HFFc6 (cell line): ENCODE data around the gene SMIM35. TPM values are rescaled to one million over a fixed set of nuclear protein-coding genes. Genes with fewer than 3 reads are reported as not detected.

Source experiments
- DNase-seq: peaks from one replicate; pipeline ENCODE4 v3.0.0-alpha.2; 2018
- H3K27ac Mint-ChIP-seq: 2 replicates; pipeline ENCODE4 v1.8.0; 2020; ENCODE audit warnings: mild to moderate bottlenecking, mixed read lengths
- H3K27me3 Mint-ChIP-seq: 2 replicates; pipeline ENCODE4 v1.8.0; 2021; ENCODE audit warnings: mild to moderate bottlenecking, moderate library complexity, mixed read lengths; ENCODE audit not compliant: insufficient read depth
- H3K36me3 Mint-ChIP-seq: 2 replicates; pipeline ENCODE4 v1.8.0; 2021; ENCODE audit warnings: low read depth, mixed read lengths
- H3K4me1 Mint-ChIP-seq: 2 replicates; pipeline ENCODE4 v1.8.0; 2020; ENCODE audit warnings: low read depth, mixed read lengths
- H3K4me3 Mint-ChIP-seq: 2 replicates; pipeline ENCODE4 v1.8.0; 2020; ENCODE audit warnings: mild to moderate bottlenecking, moderate library complexity, mixed read lengths
- H3K9me3 Mint-ChIP-seq: 2 replicates; pipeline ENCODE4 v1.8.0; 2020; ENCODE audit warnings: mild to moderate bottlenecking, mixed read lengths
- CTCF ChIP-seq: fragments of 200-600 bp; sonication (generic); IDR thresholded peaks from 2 replicates; pipeline ENCODE4 v1.5.0; 2021; ENCODE audit warnings: antibody characterized with exemption, mild to moderate bottlenecking
- total RNA-seq, 6 experiments: library from RNA; stranded (reverse); fragmentation: NEBNext Ultra II Directional; extraction: Animal tissue kit (Norgen Biotek cat#: 25700); gene quantifications; 2 replicates in 1 of 6; 3 replicates in 5 of 6; pipeline ENCODE4 v1.2.3, GENCODE V29; 2021

The SMIM35 gene
- total RNA-seq, 6 experiments from 2014 or later = not detected

- Mint-ChIP-seq H3K27ac (no peak overlapping the region), H3K9me3 (no peaks in the 10 kb centered on the region), H3K27me3 (peaks cover 34% of the 10 kb centered on the region), H3K4me1 (no peaks in the 10 kb centered on the region), H3K4me3 (no peak overlapping the region), H3K36me3 (no peaks in the 10 kb centered on the region)
- no peak for TF ChIP-seq CTCF
- no peak for DNase-seq
These were observed 84.0 kb downstream of the SMIM35 start for GRCh38 chr11:118002541-118003423.

GRCh38 chr11:118002010-118002540 is 84.7 kb downstream of the SMIM35 start:
- peaks cover 30% of the 10 kb centered on the region for H3K27me3 Mint-ChIP-seq
- H3K36me3 Mint-ChIP-seq = no peaks in the 10 kb centered on the region
- no peak overlapping the region for H3K27ac Mint-ChIP-seq
- no peaks in the 10 kb centered on the region for H3K9me3 Mint-ChIP-seq
- no peak for TF ChIP-seq CTCF
- H3K4me3 Mint-ChIP-seq = no peak overlapping the region
- no peaks in the 10 kb centered on the region for H3K4me1 Mint-ChIP-seq
- DNase-seq = no peak

- no peaks in the 10 kb centered on the region for H3K36me3 Mint-ChIP-seq
- no peak overlapping the region for H3K4me3 Mint-ChIP-seq
- peaks cover 30% of the 10 kb centered on the region for H3K27me3 Mint-ChIP-seq
- H3K4me1 Mint-ChIP-seq = no peaks in the 10 kb centered on the region
- no peaks in the 10 kb centered on the region for H3K9me3 Mint-ChIP-seq
- TF ChIP-seq CTCF = no peak
- H3K27ac Mint-ChIP-seq = no peak overlapping the region
- no peak for DNase-seq
These were observed 85.2 kb downstream of the SMIM35 start for GRCh38 chr11:118001494-118001971.

GRCh38 chr11:118000850-118001228 is 85.9 kb downstream of the SMIM35 start:
- peaks cover 32% of the 10 kb centered on the region for H3K27me3 Mint-ChIP-seq
- no peaks in the 10 kb centered on the region for H3K9me3 Mint-ChIP-seq
- H3K27ac Mint-ChIP-seq = no peak overlapping the region
- TF ChIP-seq CTCF = no peak
- no peaks in the 10 kb centered on the region for H3K36me3 Mint-ChIP-seq
- no peaks in the 10 kb centered on the region for H3K4me1 Mint-ChIP-seq
- no peak for DNase-seq
- H3K4me3 Mint-ChIP-seq = no peak overlapping the region

GRCh38 chr11:118000067-118000849 is 86.5 kb downstream of the SMIM35 start:
- no peaks in the 10 kb centered on the region for H3K36me3 Mint-ChIP-seq
- H3K4me1 Mint-ChIP-seq = no peaks in the 10 kb centered on the region
- peaks cover 31% of the 10 kb centered on the region for H3K27me3 Mint-ChIP-seq
- no peak for TF ChIP-seq CTCF
- H3K4me3 Mint-ChIP-seq = no peak overlapping the region
- no peak overlapping the region for H3K27ac Mint-ChIP-seq
- no peak for DNase-seq
- no peaks in the 10 kb centered on the region for H3K9me3 Mint-ChIP-seq
